ENCODE measurements around the gene GABPB2. TPM values are rescaled to one million over a fixed set of nuclear protein-coding genes. Genes with fewer than 3 reads are reported as not detected.

Gene GABPB2
- total RNA-seq, result 10 to 100 TPM; 16.2 to 20.6 (median 18.1) TPM

- Histone ChIP-seq H3K36me3 (peaks cover 6% of the 10 kb centered on the region), H3K27me3 (no peaks in the 10 kb centered on the region), H3K4me3 (peak within 1 kb of the TSS; percentile 91), H3K4me1 (peaks cover 16% of the 10 kb centered on the region), H3K9me3 (no peaks in the 10 kb centered on the region), H3K27ac (peak within 1 kb of the TSS; percentile 99)
- WGBS, result under 1% methylated on average over 50 of the region's 50 CpGs
- no peak for TF ChIP-seq POLR2A (IDR thresholded peaks at IDR 0.05)
- TF ChIP-seq, protein P1, sequence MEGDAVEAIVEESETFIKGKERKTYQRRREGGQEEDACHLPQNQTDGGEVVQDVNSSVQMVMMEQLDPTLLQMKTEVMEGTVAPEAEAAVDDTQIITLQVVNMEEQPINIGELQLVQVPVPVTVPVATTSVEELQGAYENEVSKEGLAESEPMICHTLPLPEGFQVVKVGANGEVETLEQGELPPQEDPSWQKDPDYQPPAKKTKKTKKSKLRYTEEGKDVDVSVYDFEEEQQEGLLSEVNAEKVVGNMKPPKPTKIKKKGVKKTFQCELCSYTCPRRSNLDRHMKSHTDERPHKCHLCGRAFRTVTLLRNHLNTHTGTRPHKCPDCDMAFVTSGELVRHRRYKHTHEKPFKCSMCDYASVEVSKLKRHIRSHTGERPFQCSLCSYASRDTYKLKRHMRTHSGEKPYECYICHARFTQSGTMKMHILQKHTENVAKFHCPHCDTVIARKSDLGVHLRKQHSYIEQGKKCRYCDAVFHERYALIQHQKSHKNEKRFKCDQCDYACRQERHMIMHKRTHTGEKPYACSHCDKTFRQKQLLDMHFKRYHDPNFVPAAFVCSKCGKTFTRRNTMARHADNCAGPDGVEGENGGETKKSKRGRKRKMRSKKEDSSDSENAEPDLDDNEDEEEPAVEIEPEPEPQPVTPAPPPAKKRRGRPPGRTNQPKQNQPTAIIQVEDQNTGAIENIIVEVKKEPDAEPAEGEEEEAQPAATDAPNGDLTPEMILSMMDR (IDR thresholded peaks at IDR 0.05), result peak; percentile 63 to 96
- no peak for TF ChIP-seq EP300 (IDR thresholded peaks at IDR 0.05)
- TF ChIP-seq POLR2AphosphoS5 (IDR thresholded peaks at IDR 0.05), result peak in 2 of 3 donors; percentile 90 to 92
- peak; percentile 95 to 96 for DNase-seq (ENCODE audit: low spot score in 2 of 2)
Observed at GRCh38 chr1:151070474-151071276, at the start of gene GABPB2. GABPB2 (plus strand) TSS chr1:151070761; CDS start chr1:151088190, 17,429 bp downstream.

- Histone ChIP-seq H3K4me3 (no peak overlapping the region), H3K9me3 (no peaks in the 10 kb centered on the region), H3K27me3 (no peaks in the 10 kb centered on the region), H3K4me1 (peaks cover 4% of the 10 kb centered on the region), H3K36me3 (peaks cover 42% of the 10 kb centered on the region), H3K27ac (no peak overlapping the region)
- 31% methylated on average over 6 of the region's 6 CpGs for WGBS
- TF ChIP-seq EP300 (IDR thresholded peaks at IDR 0.05), result no peak
- TF ChIP-seq, protein P1 (IDR thresholded peaks at IDR 0.05), result peak; percentile 51 to 73
- DNase-seq (ENCODE audit: low spot score in 2 of 2), result peak; percentile 84
Observed at GRCh38 chr1:151024540-151025146, 45.9 kb upstream of the GABPB2 start.

DNA sequence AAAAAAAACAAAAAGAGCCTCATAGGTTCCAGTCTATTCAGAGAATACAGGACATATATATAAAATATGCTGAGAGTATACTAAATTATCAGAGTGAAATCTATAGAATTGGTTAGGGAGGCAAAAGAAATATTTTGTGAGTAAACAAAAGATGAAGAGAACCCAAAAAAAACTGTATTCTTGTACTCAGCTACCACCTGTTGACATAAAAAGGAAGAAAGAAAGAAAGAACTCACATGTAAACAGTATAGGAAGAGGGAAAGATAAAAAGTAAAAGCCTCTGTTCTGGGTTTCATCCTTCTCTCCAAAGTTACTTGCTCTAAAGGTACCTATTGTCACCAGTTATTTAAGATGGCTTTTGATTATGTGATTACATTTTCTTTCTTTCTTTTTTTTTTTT is 44.1 kb upstream of the GABPB2 start:
- Histone ChIP-seq H3K36me3 (peaks cover 60% of the 10 kb centered on the region), H3K27me3 (no peaks in the 10 kb centered on the region), H3K27ac (no peak overlapping the region), H3K4me1 (peaks cover 4% of the 10 kb centered on the region), H3K4me3 (no peak overlapping the region), H3K9me3 (no peaks in the 10 kb centered on the region)
- TF ChIP-seq EP300 (IDR thresholded peaks at IDR 0.05), result no peak
- TF ChIP-seq, protein P1 (IDR thresholded peaks at IDR 0.05), result no peak
- no peak for TF ChIP-seq POLR2AphosphoS5 (IDR thresholded peaks at IDR 0.05)
- no peak for TF ChIP-seq POLR2A (IDR thresholded peaks at IDR 0.05)
- DNase-seq (ENCODE audit: low spot score in 2 of 2), result no peak

GRCh38 chr1:151032164-151032563 is 38.4 kb upstream of the GABPB2 start:
- Histone ChIP-seq H3K27me3 (no peaks in the 10 kb centered on the region), H3K27ac (no peak overlapping the region), H3K4me1 (peaks cover 15% of the 10 kb centered on the region), H3K4me3 (no peak overlapping the region), H3K9me3 (no peaks in the 10 kb centered on the region), H3K36me3 (peaks cover 66% of the 10 kb centered on the region)
- WGBS, result 98% methylated on average over 8 of the region's 8 CpGs
- TF ChIP-seq POLR2A (IDR thresholded peaks at IDR 0.05) (no peak), EP300 (IDR thresholded peaks at IDR 0.05) (no peak), POLR2AphosphoS5 (IDR thresholded peaks at IDR 0.05) (no peak)
- TF ChIP-seq, protein P1 (IDR thresholded peaks at IDR 0.05), result no peak
- no peak for DNase-seq (ENCODE audit: low spot score in 2 of 2)

- Histone ChIP-seq H3K27ac (peak overlapping the region; percentile 1), H3K9me3 (no peaks in the 10 kb centered on the region), H3K4me3 (no peak overlapping the region), H3K27me3 (no peaks in the 10 kb centered on the region), H3K4me1 (peaks cover 19% of the 10 kb centered on the region), H3K36me3 (peaks cover 37% of the 10 kb centered on the region)
- DNase-seq (ENCODE audit: low spot score in 2 of 2), result no peak
- TF ChIP-seq POLR2A (IDR thresholded peaks at IDR 0.05) (no peak), POLR2AphosphoS5 (IDR thresholded peaks at IDR 0.05) (no peak), EP300 (IDR thresholded peaks at IDR 0.05) (no peak)
- TF ChIP-seq, protein P1 (IDR thresholded peaks at IDR 0.05), result no peak
- 61% methylated on average over 3 of the region's 3 CpGs for WGBS
Observed at GRCh38 chr1:151035167-151035566, 35.4 kb upstream of the GABPB2 start.
